ENCODE results near the gene MAP3K6.
"Not testable (repeated sequence)": the region's sequence is repeated elsewhere in the genome, so short reads cannot be mapped to it uniquely, and the experiment has no call there.

The MAP3K6 gene

GRCh38 chr1:27394925-27395324 is 28.2 kb upstream of the MAP3K6 start:
- DNase-seq: no peak

GRCh38 chr1:27394282-27394658 is 27.5 kb upstream of the MAP3K6 start:
- no peak for DNase-seq

- no peak for DNase-seq
Observed at GRCh38 chr1:27393641-27394281, 27.0 kb upstream of the MAP3K6 start.

- DNase-seq: no peak
Observed at GRCh38 chr1:27392778-27393635, 26.2 kb upstream of the MAP3K6 start.

GRCh38 chr1:27392096-27392777 is 25.5 kb upstream of the MAP3K6 start, which contains the start of gene GPR3:
Gene GPR3 (plus strand): TSS chr1:27392622. CDS start chr1:27393799, 1,177 bp downstream.
- peak; percentile 51 for DNase-seq

- DNase-seq: no peak
Observed at GRCh38 chr1:27391511-27392095, 24.8 kb upstream of the MAP3K6 start.

- no peak for DNase-seq
Observed at GRCh38 chr1:27388337-27389005, 21.7 kb upstream of the MAP3K6 start.

- not testable (repeated sequence) for DNase-seq
Observed at GRCh38 chr1:27384797-27385196, 18.0 kb upstream of the MAP3K6 start.

- DNase-seq: no peak
Observed at GRCh38 chr1:27383661-27384060, 16.9 kb upstream of the MAP3K6 start.

- DNase-seq: no peak
Observed at GRCh38 chr1:27383039-27383605, 16.4 kb upstream of the MAP3K6 start, which contains the start of gene CD164L2. Gene CD164L2 (minus strand): TSS chr1:27383333. CDS start chr1:27383239, 94 bp downstream.

GRCh38 chr1:27381969-27382762 is 15.4 kb upstream of the MAP3K6 start:
- DNase-seq: no peak

- DNase-seq: no peak
Observed at GRCh38 chr1:27380766-27381733, 14.3 kb upstream of the MAP3K6 start.

GRCh38 chr1:27380224-27380623 is 13.5 kb upstream of the MAP3K6 start:
- DNase-seq: no peak

GRCh38 chr1:27379564-27380122 is 12.9 kb upstream of the MAP3K6 start:
- DNase-seq: no peak

GRCh38 chr1:27377760-27378495 is 11.2 kb upstream of the MAP3K6 start:
- DNase-seq: no peak

GRCh38 chr1:27374362-27375086 is 7.8 kb upstream of the MAP3K6 start, which contains the start of gene FCN3:
Gene FCN3 (minus strand): TSS chr1:27374824. CDS start chr1:27374818, 6 bp downstream.
- DNase-seq: no peak

GRCh38 chr1:27372808-27373690 is 6.3 kb upstream of the MAP3K6 start:
- no peak for DNase-seq
